GM23248 (cell line): Measurements from ENCODE around the gene GKN2.

Source experiments
- EZH2 ChIP-seq: fragments of 200-600 bp; sonication (generic); IDR thresholded peaks from 2 replicates; pipeline ENCODE4 v1.6.1; 2018; ENCODE audit warnings: antibody characterized with exemption, mild to moderate bottlenecking; ENCODE audit not compliant: insufficient read depth, poor library complexity, severe bottlenecking
- EZH2phosphoT487 ChIP-seq: fragments of 200-600 bp; sonication (generic); IDR thresholded peaks from 2 replicates; pipeline ENCODE4 v1.6.1; 2018; ENCODE audit warnings: antibody characterized with exemption, moderate library complexity, mild to moderate bottlenecking, low read depth; ENCODE audit not compliant: insufficient read depth

GRCh38 chr2:68909793-68910674 is 42.7 kb downstream of the GKN2 start:
- no peak for TF ChIP-seq EZH2
- TF ChIP-seq EZH2phosphoT487: no peak
